ENCODE data around the gene TNIP2. TPM values are rescaled to one million over a fixed set of nuclear protein-coding genes. Genes with fewer than 3 reads are reported as not detected.

TNIP2 gene
- total and polyA plus RNA-seq, 2 of the 8 experiments (the other 6 are each of a cell fraction or from before 2014, with no cell fraction given): 23.7 to 37.7 TPM

DNA sequence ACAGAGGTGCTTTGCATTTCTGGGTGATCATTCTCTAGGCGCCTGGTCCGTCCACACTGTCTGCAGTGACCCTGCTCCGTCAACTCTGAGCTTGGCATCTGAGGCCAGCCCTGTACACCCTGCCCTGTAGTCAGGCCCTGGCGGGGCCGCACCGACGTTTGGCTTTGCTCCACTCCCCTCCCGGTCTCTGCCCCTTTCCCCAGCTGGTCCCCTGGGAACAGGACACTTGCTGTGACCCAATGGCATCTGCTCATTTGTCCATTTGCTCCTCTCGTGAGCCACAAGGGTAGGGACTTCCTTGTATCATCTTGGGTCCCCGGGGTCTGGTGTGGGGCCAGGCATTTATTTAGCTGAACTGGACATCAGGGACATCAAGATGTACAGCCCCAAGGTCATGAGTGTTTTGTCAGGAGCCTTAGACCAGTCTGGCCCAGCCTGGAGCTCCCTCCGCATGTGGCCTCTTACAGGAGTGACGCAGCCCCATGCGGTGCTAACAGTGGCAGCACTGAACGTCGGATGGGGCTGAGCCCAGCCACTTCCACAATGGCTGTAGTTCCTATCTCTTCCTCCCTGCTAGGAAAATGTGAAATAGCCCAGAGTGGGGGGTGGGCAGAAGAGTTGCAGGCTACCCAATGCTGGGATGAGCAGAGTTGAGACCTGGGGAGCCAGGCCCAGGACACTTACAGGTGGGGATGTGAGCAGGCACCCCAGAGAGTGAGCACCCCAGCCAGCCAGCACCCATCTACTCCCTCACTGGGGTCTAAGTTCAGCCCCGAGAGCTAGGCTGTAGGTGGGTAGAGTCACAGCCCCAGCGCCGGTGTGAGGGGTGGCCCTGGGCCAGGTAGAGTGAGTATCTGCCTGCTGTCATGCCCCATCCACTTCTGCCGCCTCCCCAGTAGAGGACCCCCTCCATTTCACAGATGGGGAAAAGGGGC lies 34.7 kb upstream of the TNIP2 start (continued):
- TF ChIP-seq NANOG (IDR thresholded peaks at IDR 0.05; ENCODE audit: insufficient read depth, low read depth, low read length, poor library complexity, severe bottlenecking): no peak
- no peak for TF ChIP-seq BACH1 (IDR thresholded peaks at IDR 0.05; ENCODE audit: low read length)
- no peak for TF ChIP-seq POU5F1 (IDR thresholded peaks at IDR 0.05; ENCODE audit: low read depth, low read length)
- no peak for TF ChIP-seq POLR2AphosphoS5 (IDR thresholded peaks at IDR 0.05; ENCODE audit: low read depth, low read length)
